ENCODE results near the gene NRXN3.

Gene NRXN3

GRCh38 chr14:79805636-79806035, 1635.5 kb downstream of the NRXN3 start:
- no peak for DNase-seq (ENCODE audit: low read depth in 2 of 2)

GRCh38 chr14:79809849-79810612, 1639.9 kb downstream of the NRXN3 start:
- no peak for DNase-seq (ENCODE audit: low read depth in 2 of 2)

DNA sequence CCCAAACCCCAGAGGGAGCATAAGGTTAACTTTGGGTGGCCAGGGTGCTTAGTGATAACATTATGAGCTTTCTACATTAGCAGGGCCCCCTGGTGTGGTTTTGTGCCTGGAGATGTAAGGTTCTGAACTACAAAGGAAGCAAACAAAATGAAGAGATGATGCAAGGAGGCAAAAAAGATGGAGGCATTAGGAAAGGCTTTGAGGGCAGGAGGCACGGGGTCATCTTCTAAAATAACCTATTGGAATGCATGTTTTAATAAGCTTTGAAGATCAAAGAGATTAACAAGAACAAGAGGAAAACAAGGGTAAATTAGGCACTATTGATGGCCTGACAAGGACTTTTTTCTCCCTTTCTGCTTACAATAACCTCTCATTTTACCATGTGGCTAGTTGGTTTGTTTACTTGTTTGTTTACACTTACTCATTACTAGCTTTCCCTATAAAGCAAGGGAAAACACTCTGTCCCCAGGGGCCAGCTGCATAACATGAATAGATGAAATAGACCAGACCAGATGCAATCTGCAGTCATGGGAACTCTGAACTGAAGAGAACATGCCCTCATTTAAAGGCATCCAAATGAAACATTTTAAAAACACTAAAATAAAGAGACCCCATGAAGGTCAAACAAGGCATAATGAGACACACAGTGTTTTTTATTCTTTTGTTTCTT, 1650.8 kb downstream of the NRXN3 start:
- no peak for DNase-seq (ENCODE audit: low read depth in 2 of 2)

DNA sequence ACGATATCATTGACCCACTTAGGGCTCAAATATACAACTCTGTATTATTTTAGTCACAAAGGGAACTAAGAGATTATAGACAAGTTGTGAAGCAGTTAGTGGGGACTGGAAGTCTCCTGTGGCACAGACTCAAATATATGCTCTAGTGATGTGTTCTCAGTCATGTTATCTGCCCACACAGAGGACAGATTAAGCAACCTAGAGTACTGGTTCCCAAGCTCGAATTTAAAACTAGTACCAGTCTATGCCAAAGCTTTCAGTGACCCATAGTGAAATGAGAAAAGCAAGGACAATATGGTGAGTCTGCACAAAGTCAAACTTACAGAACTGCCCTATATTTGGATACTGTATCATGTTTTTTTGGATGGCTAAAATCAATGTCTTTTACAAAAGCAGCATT, 1651.9 kb downstream of the NRXN3 start:
- no peak for DNase-seq (ENCODE audit: low read depth in 2 of 2)

- DNase-seq (ENCODE audit: low read depth in 2 of 2) = no peak
Observed at GRCh38 chr14:79825046-79825521, 1654.9 kb downstream of the NRXN3 start.

DNA sequence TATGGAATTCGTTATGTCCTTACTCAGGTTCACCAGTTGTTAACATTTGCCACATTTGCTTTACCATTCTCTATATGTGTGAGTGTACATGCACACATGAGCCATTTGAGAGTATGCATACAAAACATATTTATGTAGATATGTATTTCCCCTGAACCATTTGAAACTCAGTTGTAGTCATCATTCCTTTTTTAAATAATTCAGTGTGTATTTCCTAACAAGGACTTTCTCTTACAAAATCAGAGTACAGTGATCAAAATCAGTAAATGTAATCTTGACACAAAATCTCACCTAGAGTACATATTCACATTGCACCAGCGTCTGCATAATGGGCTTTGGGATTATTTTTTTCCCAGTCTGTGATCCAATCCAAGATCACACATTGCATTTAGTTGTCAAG, 1656.2 kb downstream of the NRXN3 start:
- no peak for DNase-seq (ENCODE audit: low read depth in 2 of 2)

GRCh38 chr14:79829405-79830166, 1659.4 kb downstream of the NRXN3 start:
- DNase-seq (ENCODE audit: low read depth in 2 of 2) = no peak

DNA sequence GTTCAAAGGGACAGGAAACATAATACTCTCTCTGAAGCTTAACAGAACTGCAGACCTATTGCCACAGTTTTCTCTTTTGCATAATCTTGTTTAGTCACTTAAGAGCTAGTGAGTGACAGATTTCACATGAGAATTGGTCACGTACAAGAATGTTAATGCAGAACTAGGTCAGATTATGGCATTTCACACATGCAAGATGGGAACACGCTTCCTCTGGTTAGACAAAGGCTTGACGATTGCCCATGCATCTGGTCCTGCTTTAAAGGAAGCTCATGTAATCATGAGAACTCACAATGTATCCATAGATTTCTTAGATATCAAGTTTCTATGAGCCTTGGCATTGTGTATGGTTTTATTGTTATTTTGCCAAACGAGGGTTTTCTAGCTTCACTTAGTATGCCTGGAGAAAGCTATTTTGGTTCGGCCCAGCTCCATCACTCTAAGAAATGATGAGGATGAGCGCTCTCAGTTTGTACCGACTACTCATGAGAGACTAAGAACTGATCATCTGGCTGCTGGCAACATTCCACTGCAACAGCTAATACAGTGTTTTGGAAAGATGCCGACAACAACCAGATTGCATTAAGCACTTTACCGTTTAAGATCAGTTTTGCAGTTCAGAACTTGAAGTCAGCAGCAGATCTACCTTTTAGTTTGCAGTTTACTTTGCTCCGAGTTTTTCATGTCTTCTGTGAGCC, 1661.2 kb downstream of the NRXN3 start:
- DNase-seq (ENCODE audit: low read depth in 2 of 2) = no peak

GRCh38 chr14:79833781-79834180, 1663.6 kb downstream of the NRXN3 start:
- no peak for DNase-seq (ENCODE audit: low read depth in 2 of 2)

DNA sequence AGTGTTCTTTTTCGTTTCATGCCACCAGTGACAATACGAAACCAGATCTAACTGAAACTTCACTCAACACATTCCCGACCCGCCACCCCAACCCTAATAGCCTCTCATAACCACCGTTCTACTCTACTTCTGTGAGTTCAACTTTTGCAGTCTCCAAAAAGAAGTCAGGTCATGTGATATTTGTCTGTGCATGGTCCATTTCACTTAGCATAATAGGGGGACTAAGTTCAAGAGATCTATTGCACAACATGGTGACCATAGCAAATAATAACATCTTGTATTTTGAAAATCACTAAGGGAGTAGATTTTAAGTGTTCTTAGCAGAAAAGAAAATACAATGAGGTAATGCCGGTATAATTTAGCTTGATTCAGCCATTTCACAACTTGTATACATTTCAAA, 1664.7 kb downstream of the NRXN3 start:
- DNase-seq (ENCODE audit: low read depth in 2 of 2) = no peak

DNA sequence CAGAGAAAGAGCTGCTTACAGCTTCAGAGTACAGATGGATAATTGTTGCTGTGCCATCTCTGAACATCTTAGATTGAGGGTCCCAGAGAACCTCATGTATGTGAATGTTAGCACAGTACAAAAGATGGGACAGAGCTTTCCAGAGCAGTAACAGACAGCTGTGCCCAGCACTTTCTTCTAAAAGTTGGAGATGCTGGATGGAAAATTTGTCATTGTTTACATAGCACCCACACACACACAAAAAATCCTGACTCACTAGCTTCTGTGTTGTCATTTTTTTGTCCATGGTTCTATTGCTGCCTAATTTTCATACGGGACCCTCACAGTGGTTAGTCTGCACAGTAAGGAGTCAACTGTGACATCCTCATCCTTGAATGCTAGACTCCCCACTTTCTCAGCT, 1666.4 kb downstream of the NRXN3 start:
- DNase-seq (ENCODE audit: low read depth in 2 of 2) = no peak

DNA sequence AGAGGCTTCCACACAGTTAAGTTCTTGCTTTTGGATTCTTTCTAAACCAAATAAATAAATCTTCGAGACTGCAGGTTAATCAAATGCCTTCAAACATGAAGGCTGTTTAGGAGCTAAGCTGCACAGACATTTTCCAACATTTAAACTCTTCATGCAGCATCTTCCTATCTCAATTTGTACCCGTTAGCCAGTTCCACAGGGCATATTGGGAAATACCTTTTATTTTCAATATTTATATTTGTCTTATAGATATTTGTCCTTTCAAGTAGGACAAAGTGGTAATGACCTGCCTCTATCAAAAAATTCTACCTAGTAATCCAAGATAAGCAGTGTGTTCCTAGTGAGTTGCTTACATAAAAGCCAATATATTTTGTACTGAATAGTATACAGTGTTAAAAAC, 1667.5 kb downstream of the NRXN3 start:
- DNase-seq (ENCODE audit: low read depth in 2 of 2) = no peak

GRCh38 chr14:79840103-79840502, 1669.9 kb downstream of the NRXN3 start:
- DNase-seq (ENCODE audit: low read depth in 2 of 2) = no peak

DNA sequence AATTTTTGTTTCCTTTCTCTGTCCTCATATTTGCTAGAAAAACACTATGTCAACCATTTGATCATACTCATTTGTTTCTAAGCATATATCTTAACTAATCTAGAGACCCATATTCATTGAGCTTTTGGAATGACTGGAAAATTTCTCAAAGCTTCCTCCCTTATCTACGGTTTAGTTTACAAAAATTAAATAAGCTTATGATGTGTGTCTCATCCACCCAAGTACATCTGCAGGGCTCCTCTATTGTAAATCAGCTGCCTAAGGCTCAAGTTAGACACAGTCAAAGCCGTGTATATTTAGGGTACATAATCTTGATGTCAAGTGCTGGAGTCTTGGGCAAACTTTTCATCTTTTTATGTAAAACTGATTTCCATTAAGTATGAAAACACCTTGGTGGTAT, 1670.7 kb downstream of the NRXN3 start:
- DNase-seq (ENCODE audit: low read depth in 2 of 2) = no peak

- DNase-seq (ENCODE audit: low read depth in 2 of 2) = no peak
Observed at GRCh38 chr14:79841433-79841832, 1671.3 kb downstream of the NRXN3 start.

DNA sequence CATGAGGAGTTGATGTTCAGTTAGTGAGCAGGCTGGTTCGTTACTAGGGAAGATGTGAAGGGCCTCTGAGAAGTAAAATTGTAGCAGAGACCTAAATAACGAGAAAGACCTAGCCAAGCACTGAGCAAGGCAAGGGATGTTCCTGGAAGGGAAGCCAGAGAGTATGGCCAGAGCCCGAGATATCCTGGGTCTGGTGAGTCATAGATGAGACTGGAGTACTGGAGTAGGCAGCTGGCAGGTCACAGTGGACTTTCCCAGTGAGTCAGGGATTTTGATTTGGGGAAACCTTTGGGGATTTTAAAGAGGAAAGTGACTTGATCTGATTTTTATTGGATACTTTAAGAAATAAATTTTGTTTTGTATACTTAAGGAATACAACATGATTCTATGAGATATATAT, 1672.1 kb downstream of the NRXN3 start:
- DNase-seq (ENCODE audit: low read depth in 2 of 2) = no peak

- no peak for DNase-seq (ENCODE audit: low read depth in 2 of 2)
Observed at GRCh38 chr14:79852950-79853744, 1683.0 kb downstream of the NRXN3 start.

GRCh38 chr14:79855789-79856188, 1685.6 kb downstream of the NRXN3 start:
- no peak for DNase-seq (ENCODE audit: low read depth in 2 of 2)

GRCh38 chr14:79856381-79856780, 1686.2 kb downstream of the NRXN3 start:
- DNase-seq (ENCODE audit: low read depth in 2 of 2) = no peak

DNA sequence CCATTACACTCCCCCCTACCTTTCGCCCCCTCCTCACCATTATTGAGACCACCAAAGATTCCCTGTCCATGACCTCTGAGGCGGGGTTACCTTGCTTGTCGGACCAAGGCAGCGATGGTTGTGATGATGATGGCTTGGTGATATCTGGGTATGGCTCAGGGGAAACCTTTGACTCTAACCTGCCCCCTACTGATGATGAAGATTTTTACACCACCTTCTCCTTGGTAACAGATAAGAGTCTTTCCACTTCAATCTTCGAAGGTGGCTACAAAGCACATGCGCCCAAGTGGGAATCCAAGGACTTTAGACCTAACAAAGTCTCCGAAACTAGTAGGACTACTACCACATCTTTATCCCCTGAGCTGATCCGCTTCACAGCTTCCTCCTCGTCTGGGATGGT, 1690.9 kb downstream of the NRXN3 start:
- no peak for DNase-seq (ENCODE audit: low read depth in 2 of 2)

GRCh38 chr14:79862045-79862444, 1691.9 kb downstream of the NRXN3 start:
- no peak for DNase-seq (ENCODE audit: low read depth in 2 of 2)
